ENCODE results near the gene EHD3.

DNA sequence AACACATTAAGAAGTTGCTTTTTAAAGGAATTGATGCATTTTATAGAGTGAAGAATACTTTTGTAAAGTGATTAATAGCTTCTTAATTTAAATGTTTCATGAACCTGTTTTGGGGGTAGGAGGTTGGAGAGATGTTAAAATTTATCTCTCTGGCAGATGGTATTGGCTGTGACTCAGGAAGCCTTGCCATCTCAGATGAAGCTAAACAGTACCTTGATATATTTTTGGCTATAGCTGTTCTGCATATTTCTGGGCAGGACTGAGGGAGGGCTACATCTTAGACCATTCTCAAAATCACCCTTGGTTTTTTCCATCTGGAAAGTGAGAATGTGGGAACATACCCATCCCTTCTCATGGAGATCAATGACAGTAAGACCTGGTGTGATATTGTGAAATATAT, 30.0 kb upstream of the EHD3 start:
- TF ChIP-seq POLR2A (IDR thresholded peaks at IDR 0.05; ENCODE audit: low read depth, low read length) = no peak
- TF ChIP-seq TCF3 (IDR thresholded peaks at IDR 0.05; ENCODE audit: borderline replicate concordance, insufficient read depth, low read depth, low read length) = no peak
- TF ChIP-seq, protein P1, sequence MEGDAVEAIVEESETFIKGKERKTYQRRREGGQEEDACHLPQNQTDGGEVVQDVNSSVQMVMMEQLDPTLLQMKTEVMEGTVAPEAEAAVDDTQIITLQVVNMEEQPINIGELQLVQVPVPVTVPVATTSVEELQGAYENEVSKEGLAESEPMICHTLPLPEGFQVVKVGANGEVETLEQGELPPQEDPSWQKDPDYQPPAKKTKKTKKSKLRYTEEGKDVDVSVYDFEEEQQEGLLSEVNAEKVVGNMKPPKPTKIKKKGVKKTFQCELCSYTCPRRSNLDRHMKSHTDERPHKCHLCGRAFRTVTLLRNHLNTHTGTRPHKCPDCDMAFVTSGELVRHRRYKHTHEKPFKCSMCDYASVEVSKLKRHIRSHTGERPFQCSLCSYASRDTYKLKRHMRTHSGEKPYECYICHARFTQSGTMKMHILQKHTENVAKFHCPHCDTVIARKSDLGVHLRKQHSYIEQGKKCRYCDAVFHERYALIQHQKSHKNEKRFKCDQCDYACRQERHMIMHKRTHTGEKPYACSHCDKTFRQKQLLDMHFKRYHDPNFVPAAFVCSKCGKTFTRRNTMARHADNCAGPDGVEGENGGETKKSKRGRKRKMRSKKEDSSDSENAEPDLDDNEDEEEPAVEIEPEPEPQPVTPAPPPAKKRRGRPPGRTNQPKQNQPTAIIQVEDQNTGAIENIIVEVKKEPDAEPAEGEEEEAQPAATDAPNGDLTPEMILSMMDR (IDR thresholded peaks at IDR 0.05 in 2 of 3, conservative IDR thresholded peaks at IDR 0.05 in 1 of 3; ENCODE audit: control insufficient read depth in 2 of 3, extremely low read depth in 1 of 3, insufficient read depth in 1 of 3, low read depth in 3 of 3, low read length in 3 of 3) = no peak
- no peak for TF ChIP-seq MEF2B (IDR thresholded peaks at IDR 0.05; ENCODE audit: partially characterized antibody, poor library complexity, severe bottlenecking)
- TF ChIP-seq, protein P2, sequence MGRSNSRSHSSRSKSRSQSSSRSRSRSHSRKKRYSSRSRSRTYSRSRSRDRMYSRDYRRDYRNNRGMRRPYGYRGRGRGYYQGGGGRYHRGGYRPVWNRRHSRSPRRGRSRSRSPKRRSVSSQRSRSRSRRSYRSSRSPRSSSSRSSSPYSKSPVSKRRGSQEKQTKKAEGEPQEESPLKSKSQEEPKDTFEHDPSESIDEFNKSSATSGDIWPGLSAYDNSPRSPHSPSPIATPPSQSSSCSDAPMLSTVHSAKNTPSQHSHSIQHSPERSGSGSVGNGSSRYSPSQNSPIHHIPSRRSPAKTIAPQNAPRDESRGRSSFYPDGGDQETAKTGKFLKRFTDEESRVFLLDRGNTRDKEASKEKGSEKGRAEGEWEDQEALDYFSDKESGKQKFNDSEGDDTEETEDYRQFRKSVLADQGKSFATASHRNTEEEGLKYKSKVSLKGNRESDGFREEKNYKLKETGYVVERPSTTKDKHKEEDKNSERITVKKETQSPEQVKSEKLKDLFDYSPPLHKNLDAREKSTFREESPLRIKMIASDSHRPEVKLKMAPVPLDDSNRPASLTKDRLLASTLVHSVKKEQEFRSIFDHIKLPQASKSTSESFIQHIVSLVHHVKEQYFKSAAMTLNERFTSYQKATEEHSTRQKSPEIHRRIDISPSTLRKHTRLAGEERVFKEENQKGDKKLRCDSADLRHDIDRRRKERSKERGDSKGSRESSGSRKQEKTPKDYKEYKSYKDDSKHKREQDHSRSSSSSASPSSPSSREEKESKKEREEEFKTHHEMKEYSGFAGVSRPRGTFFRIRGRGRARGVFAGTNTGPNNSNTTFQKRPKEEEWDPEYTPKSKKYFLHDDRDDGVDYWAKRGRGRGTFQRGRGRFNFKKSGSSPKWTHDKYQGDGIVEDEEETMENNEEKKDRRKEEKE (IDR thresholded peaks at IDR 0.05) = no peak
- TF ChIP-seq FOS (IDR thresholded peaks at IDR 0.05; ENCODE audit: borderline replicate concordance, extremely low read depth, insufficient read length) = no peak
- TF ChIP-seq CHD1 (IDR thresholded peaks at IDR 0.05; ENCODE audit: low read depth, low read length) = no peak
- TF ChIP-seq, protein P3, sequence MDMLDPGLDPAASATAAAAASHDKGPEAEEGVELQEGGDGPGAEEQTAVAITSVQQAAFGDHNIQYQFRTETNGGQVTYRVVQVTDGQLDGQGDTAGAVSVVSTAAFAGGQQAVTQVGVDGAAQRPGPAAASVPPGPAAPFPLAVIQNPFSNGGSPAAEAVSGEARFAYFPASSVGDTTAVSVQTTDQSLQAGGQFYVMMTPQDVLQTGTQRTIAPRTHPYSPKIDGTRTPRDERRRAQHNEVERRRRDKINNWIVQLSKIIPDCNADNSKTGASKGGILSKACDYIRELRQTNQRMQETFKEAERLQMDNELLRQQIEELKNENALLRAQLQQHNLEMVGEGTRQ (IDR thresholded peaks at IDR 0.05; ENCODE audit: borderline replicate concordance, low read depth, low read length) = no peak
- TF ChIP-seq MXI1 (IDR thresholded peaks at IDR 0.05; ENCODE audit: low read depth, low read length) = no peak
- no peak for TF ChIP-seq POLR2AphosphoS5 (IDR thresholded peaks at IDR 0.05; ENCODE audit: low read length)
- TF ChIP-seq EZH2 (IDR thresholded peaks at IDR 0.05; ENCODE audit: borderline replicate concordance, control insufficient read depth, low read depth, low read length) = no peak
- TF ChIP-seq ZNF274 (IDR thresholded peaks at IDR 0.05; ENCODE audit: insufficient read depth, insufficient read length) = no peak
- TF ChIP-seq, protein P4, sequence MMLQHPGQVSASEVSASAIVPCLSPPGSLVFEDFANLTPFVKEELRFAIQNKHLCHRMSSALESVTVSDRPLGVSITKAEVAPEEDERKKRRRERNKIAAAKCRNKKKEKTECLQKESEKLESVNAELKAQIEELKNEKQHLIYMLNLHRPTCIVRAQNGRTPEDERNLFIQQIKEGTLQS (IDR thresholded peaks at IDR 0.05; ENCODE audit: borderline replicate concordance, extremely low read depth, low read depth, low read length) = no peak
- TF ChIP-seq KDM1A (IDR thresholded peaks at IDR 0.05; ENCODE audit: borderline replicate concordance) = no peak
